PC-9 (cell line): Measurements from ENCODE around the gene MYCN.

Experiments used
- CTCF ChIP-seq: fragments of 200-600 bp; sonication (generic); conservative IDR thresholded peaks from 2 replicates; pipeline ENCODE4 v1.6.1; 2017; ENCODE audit warnings: mixed run types, antibody characterized with exemption, mild to moderate bottlenecking, moderate library complexity
- EZH2 ChIP-seq: fragments of 200-600 bp; sonication (generic); IDR thresholded peaks from 2 replicates; pipeline ENCODE4 v1.8.0; 2017; ENCODE audit warnings: antibody characterized with exemption, low read depth

- TF ChIP-seq CTCF (no peak), EZH2 (no peak)
Observed at GRCh38 chr2:15957881-15958713, 17.7 kb downstream of the MYCN start.
